HCT116 (cell line): ENCODE data around the gene KCNK4.

Experiments used
- ELF1 ChIP-seq: IDR thresholded peaks from 2 replicates; pipeline ENCODE4 v1.6.1; 2012; ENCODE audit warnings: low read depth, borderline replicate concordance
- POLR2AphosphoS5 ChIP-seq: IDR thresholded peaks from 2 replicates; pipeline ENCODE4 v1.6.1; 2011; ENCODE audit warnings: mild to moderate bottlenecking, low read depth, low read length, moderate library complexity
- SIN3A ChIP-seq: IDR thresholded peaks from 2 replicates; pipeline ENCODE4 v1.6.1; 2012; ENCODE audit warnings: low read depth
- YY1 ChIP-seq: IDR thresholded peaks from 2 replicates; pipeline ENCODE4 v1.6.1; 2011; ENCODE audit warnings: low read length, low read depth, moderate library complexity, mild to moderate bottlenecking; ENCODE audit not compliant: insufficient replicate concordance; ENCODE audit errors: extremely low read depth
- TF ChIP-seq, protein P1 (sequence below), 3 experiments: fragments of 200-600 bp in 1 of 3; sonication (generic) in 1 of 3; IDR thresholded peaks in 2 of 3; conservative IDR thresholded peaks in 1 of 3; 2 replicates each; pipeline ENCODE4 v1.5.1; 2012 to 2017; ENCODE audit warnings: low read depth in 2 of 3, low read length in 2 of 3, antibody characterized with exemption in 1 of 3, borderline replicate concordance in 1 of 3, control low read depth in 1 of 3, mild to moderate bottlenecking in 1 of 3, mixed read lengths in 1 of 3, mixed run types in 1 of 3, moderate library complexity in 1 of 3; ENCODE audit not compliant: insufficient read depth in 1 of 3

DNA sequence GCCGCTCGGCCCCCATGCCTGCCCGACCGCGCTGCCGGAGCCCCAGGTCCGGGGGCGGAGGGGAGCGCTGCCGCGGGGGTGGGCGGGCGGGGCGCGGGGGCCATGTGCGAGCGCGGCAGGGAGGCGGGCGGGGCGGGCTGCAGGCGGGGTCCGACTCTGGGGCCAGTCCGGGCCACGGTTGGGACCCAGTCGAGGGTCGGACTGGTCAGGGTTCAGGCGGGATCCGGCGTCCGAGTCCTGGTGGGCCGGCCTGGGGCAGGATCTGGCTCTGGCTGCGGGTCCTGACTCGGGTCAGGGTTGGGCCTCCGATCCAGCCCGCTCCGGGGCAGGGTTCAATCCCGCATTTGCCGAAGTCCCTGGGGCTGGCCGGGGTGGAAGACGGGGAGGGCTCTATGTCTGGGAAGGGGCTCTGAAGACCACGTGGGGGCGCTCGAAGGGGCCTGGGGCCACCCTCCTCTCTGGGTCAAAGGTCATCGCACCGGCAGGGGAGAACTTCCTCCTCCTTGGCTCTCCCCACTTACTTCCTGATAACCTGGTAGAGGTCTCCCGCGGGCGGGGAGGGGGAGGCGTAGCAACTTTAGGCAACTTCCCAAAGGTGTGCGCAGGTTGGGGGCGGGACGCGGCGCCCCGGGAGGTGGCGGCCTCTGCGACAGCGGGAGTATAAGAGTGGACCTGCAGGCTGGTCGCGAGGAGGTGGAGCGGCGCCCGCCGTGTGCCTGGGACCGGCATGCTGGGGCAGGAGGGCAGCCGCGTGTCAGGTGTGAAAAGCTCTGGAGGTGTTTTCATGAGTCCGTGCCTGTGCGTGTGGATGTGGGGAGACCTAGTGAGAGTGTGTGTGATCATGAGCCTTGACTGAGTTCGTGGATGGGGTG, 14.8 kb downstream of the KCNK4 start:
- peak; percentile 62 for TF ChIP-seq POLR2AphosphoS5
- TF ChIP-seq SIN3A = no peak
- TF ChIP-seq YY1 = peak; percentile 8
- TF ChIP-seq, protein P1, sequence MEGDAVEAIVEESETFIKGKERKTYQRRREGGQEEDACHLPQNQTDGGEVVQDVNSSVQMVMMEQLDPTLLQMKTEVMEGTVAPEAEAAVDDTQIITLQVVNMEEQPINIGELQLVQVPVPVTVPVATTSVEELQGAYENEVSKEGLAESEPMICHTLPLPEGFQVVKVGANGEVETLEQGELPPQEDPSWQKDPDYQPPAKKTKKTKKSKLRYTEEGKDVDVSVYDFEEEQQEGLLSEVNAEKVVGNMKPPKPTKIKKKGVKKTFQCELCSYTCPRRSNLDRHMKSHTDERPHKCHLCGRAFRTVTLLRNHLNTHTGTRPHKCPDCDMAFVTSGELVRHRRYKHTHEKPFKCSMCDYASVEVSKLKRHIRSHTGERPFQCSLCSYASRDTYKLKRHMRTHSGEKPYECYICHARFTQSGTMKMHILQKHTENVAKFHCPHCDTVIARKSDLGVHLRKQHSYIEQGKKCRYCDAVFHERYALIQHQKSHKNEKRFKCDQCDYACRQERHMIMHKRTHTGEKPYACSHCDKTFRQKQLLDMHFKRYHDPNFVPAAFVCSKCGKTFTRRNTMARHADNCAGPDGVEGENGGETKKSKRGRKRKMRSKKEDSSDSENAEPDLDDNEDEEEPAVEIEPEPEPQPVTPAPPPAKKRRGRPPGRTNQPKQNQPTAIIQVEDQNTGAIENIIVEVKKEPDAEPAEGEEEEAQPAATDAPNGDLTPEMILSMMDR (IDR thresholded peaks at IDR 0.05 in 2 of 3, conservative IDR thresholded peaks at IDR 0.05 in 1 of 3; ENCODE audit: borderline replicate concordance in 1 of 3, insufficient read depth in 1 of 3, low read depth in 2 of 3, low read length in 2 of 3) = peak in 2 of 3 experiments; percentile 18 to 32; a peak in 2 of 6 replicates
- TF ChIP-seq ELF1 = no peak
